Activated CD4-positive, alpha-beta memory T cell treated with anti-CD3 and anti-CD28 coated beads for 36 hours (primary cell): ENCODE results near the gene SERPINE2. TPM values are rescaled to one million over a fixed set of nuclear protein-coding genes. Genes with fewer than 3 reads are reported as not detected.
A peak's percentile ranks its signal among the peaks of the same experiment; 100 is the strongest.

Source experiments
- CTCF ChIA-PET: fragments of 350-600 bp; sonication (Branson Sonifier 250); formaldehyde crosslinking; loops from one replicate; lab custom pipeline; 2021; ENCODE audit warnings: antibody characterized with exemption, inconsistent platforms; lab: Charles Lee
- POLR2A ChIA-PET: fragments of 350-600 bp; sonication (Branson Sonifier 250); formaldehyde crosslinking; loops from one replicate; lab custom pipeline; 2021; ENCODE audit warnings: antibody characterized with exemption; lab: Charles Lee
- DNase-seq: peaks from one replicate; pipeline ENCODE4 v3.0.0-alpha.2; 2020
- H3K27ac Mint-ChIP-seq: one replicate; pipeline ENCODE4 v1.8.0; 2021; ENCODE audit warnings: mixed read lengths
- H3K27me3 Mint-ChIP-seq: one replicate; pipeline ENCODE4 v1.8.0; 2021; ENCODE audit warnings: mixed read lengths
- H3K36me3 Mint-ChIP-seq: one replicate; pipeline ENCODE4 v1.8.0; 2021; ENCODE audit warnings: mixed read lengths
- H3K4me1 Mint-ChIP-seq: one replicate; pipeline ENCODE4 v1.8.0; 2021; ENCODE audit warnings: low read depth, mixed read lengths
- H3K4me3 Mint-ChIP-seq: one replicate; pipeline ENCODE4 v1.8.0; 2021; ENCODE audit warnings: mild to moderate bottlenecking, mixed read lengths
- H3K9me3 Mint-ChIP-seq: one replicate; pipeline ENCODE4 v1.8.0; 2021; ENCODE audit warnings: mixed read lengths
- intact Hi-C: fragments of 100-400 bp; cut with micrococcal nuclease; formaldehyde crosslinking; loops from one replicate; pipeline ENCODE4 v1.15.1; 2023
- total RNA-seq, 2 experiments: library from RNA; stranded (reverse); gene quantifications; one replicate each; pipeline ENCODE4 v1.2.3, GENCODE V29; 2021

Gene SERPINE2, protein sequence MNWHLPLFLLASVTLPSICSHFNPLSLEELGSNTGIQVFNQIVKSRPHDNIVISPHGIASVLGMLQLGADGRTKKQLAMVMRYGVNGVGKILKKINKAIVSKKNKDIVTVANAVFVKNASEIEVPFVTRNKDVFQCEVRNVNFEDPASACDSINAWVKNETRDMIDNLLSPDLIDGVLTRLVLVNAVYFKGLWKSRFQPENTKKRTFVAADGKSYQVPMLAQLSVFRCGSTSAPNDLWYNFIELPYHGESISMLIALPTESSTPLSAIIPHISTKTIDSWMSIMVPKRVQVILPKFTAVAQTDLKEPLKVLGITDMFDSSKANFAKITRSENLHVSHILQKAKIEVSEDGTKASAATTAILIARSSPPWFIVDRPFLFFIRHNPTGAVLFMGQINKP
- total RNA-seq, result 10 to 100 TPM; 16.4 to 16.5 TPM

DNA sequence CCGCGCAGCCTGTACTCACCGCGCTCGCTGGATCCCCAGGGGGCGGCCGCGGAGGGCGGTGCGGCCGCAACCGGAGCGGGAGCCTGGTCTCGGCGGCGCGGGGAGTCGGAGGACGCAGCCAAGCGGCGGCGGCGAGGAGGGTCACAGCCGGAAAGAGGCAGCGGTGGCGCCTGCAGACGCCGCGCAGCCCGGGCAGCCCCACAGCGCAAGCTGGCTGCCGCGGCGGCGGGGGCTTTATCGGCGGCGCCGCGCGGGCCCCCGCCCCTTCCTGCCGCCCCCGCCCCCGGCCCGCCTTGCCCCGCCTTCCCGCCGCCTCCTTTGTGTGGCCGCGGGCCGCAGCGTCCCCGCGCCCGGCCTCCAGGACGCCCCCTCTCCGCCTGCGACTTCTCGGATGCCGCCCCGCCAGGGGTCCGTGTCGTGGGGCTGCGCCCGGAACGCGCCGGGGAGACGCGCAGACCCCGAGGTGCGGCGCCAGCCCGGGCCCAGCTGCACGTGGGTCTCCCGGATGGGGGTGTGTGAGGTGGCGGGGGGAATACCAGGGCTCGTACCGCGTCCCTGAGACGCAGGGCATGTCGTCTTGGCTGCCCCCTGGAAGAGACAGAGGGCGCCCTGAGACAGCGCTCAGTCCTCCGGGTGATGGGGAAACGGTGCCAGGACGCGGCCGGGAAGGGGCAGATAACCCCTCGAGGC lies at the start of gene SERPINE2:
TSS of gene SERPINE2 (minus strand) at position 207 of the 690 bp plus-strand sequence. CDS start 37,386 bp downstream, outside the sequence.
- Mint-ChIP-seq H3K4me3 (peak within 1 kb of the TSS; percentile 83), H3K36me3 (no peaks in the 10 kb centered on the region), H3K27ac (no peak within 1 kb of the TSS), H3K27me3 (peaks cover 52% of the 10 kb centered on the region), H3K9me3 (no peaks in the 10 kb centered on the region), H3K4me1 (peaks cover 12% of the 10 kb centered on the region)
- intact Hi-C loops, result loop anchor here (1.0 to 5.0 kb wide), 4 partner anchors 13 to 342 kb away; no protein-coding TSS in a partner anchor
- peak; percentile 65 for DNase-seq
- ChIA-PET CTCF (interaction anchor here (1.3 to 1.6 kb wide), 4 partner anchors 13 to 245 kb away, joined by 3 to 8 read pairs (median 5); no protein-coding TSS in a partner anchor), POLR2A (interaction anchor here (1.3 kb wide), 1 partner anchor 33 kb away, joined by 3 read pairs; no protein-coding TSS in a partner anchor)

DNA sequence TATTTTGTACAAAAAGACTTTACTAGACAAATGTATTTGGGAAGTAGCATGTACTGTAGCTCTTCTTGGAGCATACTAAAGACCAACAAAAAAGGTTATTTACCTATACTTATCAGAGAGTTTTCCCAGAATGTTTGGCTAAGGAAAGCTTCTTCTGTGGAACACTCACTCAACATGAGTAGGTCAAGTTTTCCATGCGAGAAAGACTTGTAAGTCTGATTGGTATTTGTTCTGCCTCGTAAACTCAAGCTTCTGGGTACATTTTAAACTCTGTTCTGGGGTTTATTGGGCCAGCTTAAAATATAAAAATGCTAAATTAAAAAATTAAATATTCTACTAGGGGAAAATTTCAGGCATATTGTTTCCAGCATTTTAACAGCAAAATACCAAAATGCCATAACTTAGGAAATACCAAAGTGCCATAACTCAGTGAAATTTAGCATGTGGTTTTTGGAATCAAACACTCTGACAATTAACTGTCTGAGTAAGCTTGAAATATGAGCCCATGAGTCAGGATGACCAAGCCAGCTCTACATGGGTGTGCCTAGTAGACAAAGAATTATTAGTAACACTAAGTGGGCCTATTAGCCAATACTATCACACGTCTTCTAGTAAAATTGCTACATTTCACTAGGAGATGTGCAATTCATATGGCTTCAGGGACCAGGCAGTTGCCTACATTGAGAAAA lies 47.3 kb upstream of the SERPINE2 start:
- Mint-ChIP-seq H3K9me3 (no peaks in the 10 kb centered on the region), H3K4me1 (peaks cover 6% of the 10 kb centered on the region), H3K4me3 (no peak overlapping the region), H3K27me3 (peaks cover 2% of the 10 kb centered on the region), H3K36me3 (no peaks in the 10 kb centered on the region), H3K27ac (no peak overlapping the region)
- ChIA-PET POLR2A (no interaction called here), CTCF (interaction anchor here (1.0 to 1.5 kb wide), 2 partner anchors 93 to 116 kb away, joined by 3 to 5 read pairs; no protein-coding TSS in a partner anchor)
- intact Hi-C loops, result no loop called here
- no peak for DNase-seq

DNA sequence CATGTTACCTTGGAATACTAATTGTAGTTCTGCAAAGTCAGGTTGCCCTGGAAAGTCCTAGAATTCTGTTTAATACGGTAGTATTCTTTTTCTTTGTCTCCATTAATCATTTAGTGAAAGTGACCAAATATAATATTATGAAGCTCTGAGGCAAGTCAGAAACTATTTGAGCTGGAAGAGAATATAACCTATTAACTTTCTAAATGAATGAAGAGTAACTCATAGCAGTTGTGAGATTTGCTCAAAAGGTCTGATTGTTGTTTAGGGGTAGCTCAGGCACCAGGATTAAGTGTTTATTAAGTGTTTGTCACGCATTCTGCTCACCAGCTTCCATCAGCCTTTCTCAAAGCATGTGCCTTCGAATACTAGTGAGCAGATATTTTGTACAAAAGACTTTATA lies 46.7 kb upstream of the SERPINE2 start:
- no peak overlapping the region for H3K4me3 Mint-ChIP-seq

DNA sequence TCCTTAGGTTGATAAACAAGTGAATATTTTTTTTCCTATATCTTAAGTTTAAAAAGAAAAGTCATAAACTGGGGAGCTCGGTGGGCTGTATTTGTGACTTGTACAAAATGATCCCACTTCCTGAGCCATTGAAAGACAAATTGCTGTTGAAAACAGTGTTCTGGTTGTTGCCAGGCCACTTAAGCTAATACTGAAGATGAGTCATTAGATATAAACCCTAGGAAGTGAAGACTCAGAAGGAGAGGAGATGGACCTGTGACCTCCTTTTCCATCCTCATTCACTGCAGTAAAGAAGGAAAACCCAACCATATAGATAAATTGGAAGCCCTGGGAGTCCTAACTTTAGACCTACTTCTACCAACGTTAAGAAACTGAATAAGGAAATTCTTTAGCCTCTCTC lies 46.2 kb upstream of the SERPINE2 start:
- Mint-ChIP-seq H3K36me3 (no peaks in the 10 kb centered on the region), H3K27me3 (peaks cover 2% of the 10 kb centered on the region), H3K4me1 (peaks cover 6% of the 10 kb centered on the region), H3K9me3 (no peaks in the 10 kb centered on the region), H3K27ac (no peak overlapping the region), H3K4me3 (no peak overlapping the region)
- CTCF ChIA-PET, result interaction anchor here (1.0 to 1.5 kb wide), 2 partner anchors 92 to 115 kb away, joined by 3 to 5 read pairs; no protein-coding TSS in a partner anchor
- POLR2A ChIA-PET, result no interaction called here
- no peak for DNase-seq
- intact Hi-C loops, result loop anchor here (2.0 kb wide), 1 partner anchor 46 kb away; the partner anchor contains the start of gene SERPINE2

More for the DNA sequence above, 46.7 kb upstream of the SERPINE2 start:
- peaks cover 6% of the 10 kb centered on the region for H3K4me1 Mint-ChIP-seq
- ChIA-PET CTCF (interaction anchor here (1.0 to 1.5 kb wide), 2 partner anchors 92 to 115 kb away, joined by 3 to 5 read pairs; no protein-coding TSS in a partner anchor), POLR2A (no interaction called here)
- H3K36me3 Mint-ChIP-seq, result no peaks in the 10 kb centered on the region
- peaks cover 2% of the 10 kb centered on the region for H3K27me3 Mint-ChIP-seq
- no peak for DNase-seq
- no peak overlapping the region for H3K27ac Mint-ChIP-seq
- H3K9me3 Mint-ChIP-seq, result no peaks in the 10 kb centered on the region
- intact Hi-C loops, result loop anchor here (2.0 kb wide), 1 partner anchor 47 kb away; the partner anchor contains the start of gene SERPINE2

DNA sequence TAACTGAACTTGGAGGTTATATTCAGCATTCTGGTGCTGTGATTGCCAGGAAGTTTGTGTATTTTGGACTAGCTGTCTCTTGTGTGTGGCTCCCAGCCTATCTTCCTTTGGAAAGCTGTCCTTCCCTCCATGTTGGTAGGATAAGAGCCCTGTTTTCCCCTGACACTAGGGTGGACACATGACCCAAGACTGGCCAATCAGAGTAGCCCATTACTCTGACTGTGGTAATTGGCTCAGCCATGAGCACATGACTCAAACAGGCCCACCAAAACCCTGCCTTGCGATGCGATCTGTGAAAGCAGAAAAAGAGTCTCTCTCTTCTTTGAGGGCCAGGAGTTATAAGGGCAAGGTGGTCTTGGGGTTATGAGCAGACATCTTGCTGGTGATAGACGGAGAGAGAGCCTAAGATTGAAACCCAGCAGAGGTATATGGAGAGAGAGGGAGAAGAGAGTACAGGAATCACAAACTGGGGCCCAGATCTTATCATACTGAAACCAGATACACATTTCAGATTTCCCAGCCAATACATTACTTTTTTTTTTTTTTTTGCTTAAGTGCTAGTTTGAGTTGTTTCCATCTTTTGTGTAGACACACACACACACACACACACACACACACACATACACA lies 45.3 kb upstream of the SERPINE2 start:
- no peak for DNase-seq
- ChIA-PET POLR2A (no interaction called here), CTCF (no interaction called here)
- intact Hi-C loops, result loop anchor here (2.0 kb wide), 1 partner anchor 46 kb away; the partner anchor contains the start of gene SERPINE2
- Mint-ChIP-seq H3K4me3 (no peak overlapping the region), H3K4me1 (peaks cover 6% of the 10 kb centered on the region), H3K36me3 (no peaks in the 10 kb centered on the region), H3K27me3 (peaks cover 2% of the 10 kb centered on the region), H3K27ac (no peak overlapping the region), H3K9me3 (no peaks in the 10 kb centered on the region)

DNA sequence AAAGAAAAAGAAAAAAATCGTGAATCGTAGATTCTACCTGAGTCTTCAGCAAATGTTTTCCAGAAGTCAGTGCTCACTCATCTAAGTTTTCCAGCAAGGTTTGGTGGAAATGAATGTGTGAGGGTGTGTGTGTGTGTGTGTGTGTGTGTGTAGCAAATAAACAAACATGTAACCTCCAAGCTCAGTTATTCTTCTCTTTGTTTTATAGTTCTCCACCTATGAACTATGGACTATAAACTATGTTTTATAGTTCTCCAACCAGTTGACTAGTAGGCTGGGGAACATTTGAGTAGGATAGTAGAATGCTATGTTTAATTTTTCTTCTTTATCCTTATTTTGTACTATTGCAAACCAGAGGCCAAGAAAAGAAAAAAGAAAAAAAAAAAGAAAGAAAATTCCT lies 44.6 kb upstream of the SERPINE2 start:
- DNase-seq, result no peak
- ChIA-PET POLR2A (no interaction called here), CTCF (no interaction called here)
- peaks cover 6% of the 10 kb centered on the region for H3K4me1 Mint-ChIP-seq
- no peak overlapping the region for H3K4me3 Mint-ChIP-seq
- H3K27me3 Mint-ChIP-seq, result peaks cover 2% of the 10 kb centered on the region
- no peaks in the 10 kb centered on the region for H3K9me3 Mint-ChIP-seq
- H3K36me3 Mint-ChIP-seq, result no peaks in the 10 kb centered on the region
- no peak overlapping the region for H3K27ac Mint-ChIP-seq
- intact Hi-C loops, result loop anchor here (2.0 kb wide), 1 partner anchor 45 kb away; the partner anchor contains the start of gene SERPINE2

DNA sequence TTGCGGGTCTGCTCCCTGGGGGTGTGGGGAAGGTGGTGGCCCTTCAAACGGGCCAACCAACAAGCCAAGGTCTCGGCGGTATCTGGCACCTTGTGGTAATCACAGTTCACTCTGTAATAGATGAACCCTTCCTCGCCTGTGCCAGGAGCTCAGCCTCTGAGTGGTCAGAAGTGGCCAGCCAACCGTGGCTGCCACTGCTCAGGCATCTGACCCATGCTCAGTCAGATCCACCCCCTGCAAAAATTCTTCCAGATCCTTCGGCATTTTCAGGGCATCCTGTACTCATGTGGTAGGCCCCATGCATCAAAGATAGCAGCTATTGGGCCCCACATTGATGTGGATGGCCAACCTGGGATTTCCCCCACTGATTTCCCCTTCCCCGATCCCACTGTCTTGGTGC lies 39.6 kb upstream of the SERPINE2 start:
- no peaks in the 10 kb centered on the region for H3K36me3 Mint-ChIP-seq
- intact Hi-C loops, result no loop called here
- H3K4me1 Mint-ChIP-seq, result no peaks in the 10 kb centered on the region
- H3K9me3 Mint-ChIP-seq, result no peaks in the 10 kb centered on the region
- ChIA-PET CTCF (no interaction called here), POLR2A (no interaction called here)
- no peak for DNase-seq
- no peak overlapping the region for H3K4me3 Mint-ChIP-seq
- H3K27ac Mint-ChIP-seq, result no peak overlapping the region
- peaks cover 2% of the 10 kb centered on the region for H3K27me3 Mint-ChIP-seq

DNA sequence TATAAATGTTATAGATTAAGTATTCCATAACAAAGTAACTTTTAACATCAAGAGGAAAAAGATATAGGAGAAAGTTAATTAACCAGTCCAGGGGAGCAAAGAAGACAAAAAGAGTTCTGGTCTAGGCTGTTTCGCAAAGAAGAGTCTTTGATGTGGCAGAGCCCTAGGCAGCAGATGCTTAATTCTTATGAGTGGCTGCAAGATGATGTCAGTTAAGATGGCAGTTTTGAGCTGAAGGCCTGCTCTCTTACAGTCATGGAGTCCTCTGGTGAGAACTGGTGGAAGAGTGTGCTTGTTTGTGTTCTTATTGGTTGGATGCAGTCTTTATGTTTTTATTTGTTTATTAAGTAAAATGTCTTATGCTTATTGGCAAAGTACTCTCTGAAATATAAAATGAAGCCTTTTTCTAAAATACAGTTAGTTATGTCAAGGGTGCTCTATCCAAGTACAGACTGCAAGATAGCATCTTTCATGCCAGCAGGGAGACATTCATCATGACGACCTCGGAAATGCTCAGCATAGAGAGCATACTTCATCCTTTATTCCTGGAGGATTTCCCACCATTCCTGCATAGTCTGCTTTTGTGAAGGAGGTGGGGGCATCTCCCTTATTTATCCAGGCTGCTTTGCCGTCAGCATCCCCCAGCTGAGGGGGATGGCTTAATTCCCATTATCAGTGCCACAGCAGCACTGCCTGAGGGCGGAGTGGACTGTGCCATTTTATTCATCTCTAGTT lies 38.9 kb upstream of the SERPINE2 start:
- Mint-ChIP-seq H3K4me3 (no peak overlapping the region), H3K36me3 (no peaks in the 10 kb centered on the region), H3K9me3 (no peaks in the 10 kb centered on the region), H3K4me1 (no peaks in the 10 kb centered on the region), H3K27ac (no peak overlapping the region), H3K27me3 (peaks cover under 1% of the 10 kb centered on the region)
- no peak for DNase-seq
- CTCF ChIA-PET, result no interaction called here
- POLR2A ChIA-PET, result no interaction called here
- intact Hi-C loops, result no loop called here

DNA sequence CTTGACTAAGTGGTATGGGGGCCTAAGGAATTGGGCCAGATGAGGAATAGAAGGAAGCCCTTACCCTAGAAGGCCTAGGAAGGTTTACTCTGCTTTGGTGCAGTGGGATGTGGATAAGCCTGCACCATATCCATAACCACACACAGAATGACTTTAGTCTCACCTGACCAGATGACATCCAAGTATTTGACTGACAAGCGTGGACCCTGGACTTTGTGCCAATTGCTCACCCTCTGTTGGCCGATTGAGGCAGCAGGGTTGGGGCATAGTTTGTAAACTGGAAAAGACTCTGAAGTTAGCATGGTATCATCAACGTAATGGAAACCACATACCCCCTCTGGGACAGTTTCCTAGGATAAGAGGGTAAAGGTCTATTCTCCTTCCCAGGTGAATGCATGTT lies 36.5 kb upstream of the SERPINE2 start:
- POLR2A ChIA-PET, result no interaction called here
- H3K27me3 Mint-ChIP-seq, result peaks cover 2% of the 10 kb centered on the region
- DNase-seq, result no peak

DNA sequence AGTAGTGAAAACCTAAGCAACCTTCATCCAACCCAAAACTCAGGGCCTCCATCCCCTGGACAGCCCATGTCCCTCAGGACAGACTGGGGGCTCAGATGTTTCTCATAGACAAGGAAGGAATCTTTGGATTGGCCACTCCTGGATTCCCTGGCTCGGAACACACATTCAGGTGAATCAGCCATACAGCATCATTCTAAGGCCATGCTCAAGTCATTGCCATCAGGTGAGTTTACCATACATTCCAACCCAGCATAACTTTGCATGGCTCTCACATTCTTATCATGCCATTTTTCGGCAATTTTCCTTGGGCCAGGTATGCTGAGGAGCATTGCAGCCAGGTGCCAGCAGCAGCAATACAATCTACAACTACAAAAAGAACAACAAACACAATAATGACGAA lies 34.6 kb upstream of the SERPINE2 start:
- H3K4me3 Mint-ChIP-seq, result no peak overlapping the region
- peaks cover 2% of the 10 kb centered on the region for H3K27me3 Mint-ChIP-seq
- H3K4me1 Mint-ChIP-seq, result no peaks in the 10 kb centered on the region
- DNase-seq, result no peak
- ChIA-PET CTCF (no interaction called here), POLR2A (no interaction called here)
- no peaks in the 10 kb centered on the region for H3K9me3 Mint-ChIP-seq
- no peak overlapping the region for H3K27ac Mint-ChIP-seq
- H3K36me3 Mint-ChIP-seq, result no peaks in the 10 kb centered on the region
- intact Hi-C loops, result no loop called here

More for the DNA sequence above, 36.5 kb upstream of the SERPINE2 start:
- intact Hi-C loops, result no loop called here
- Mint-ChIP-seq H3K27ac (no peak overlapping the region), H3K4me3 (no peak overlapping the region), H3K4me1 (no peaks in the 10 kb centered on the region), H3K36me3 (no peaks in the 10 kb centered on the region), H3K9me3 (no peaks in the 10 kb centered on the region)
- CTCF ChIA-PET, result no interaction called here
